IPS-15b (cell line): ENCODE measurements around the gene PTP4A2.

Experiments used
- H3K27me3 ChIP-seq: one replicate; pipeline ENCODE4 v1.6.1; 2013; ENCODE audit warnings: low read length; ENCODE audit not compliant: control insufficient read depth, insufficient read depth
- H3K36me3 ChIP-seq: one replicate; pipeline ENCODE4 v1.6.1; 2013; ENCODE audit warnings: low read length; ENCODE audit not compliant: control insufficient read depth, insufficient read depth
- H3K4me1 ChIP-seq: one replicate; pipeline ENCODE4 v1.6.1; 2013; ENCODE audit warnings: mild to moderate bottlenecking, low read length; ENCODE audit not compliant: control insufficient read depth, insufficient read depth
- H3K4me3 ChIP-seq: one replicate; pipeline ENCODE4 v1.5.1; 2013; ENCODE audit warnings: low read depth, low read length
- H3K9ac ChIP-seq: one replicate; pipeline ENCODE4 v1.6.1; 2013; ENCODE audit warnings: low read depth, mild to moderate bottlenecking, low read length
- H3K9me3 ChIP-seq: one replicate; pipeline ENCODE4 v1.6.1; 2013; ENCODE audit warnings: mild to moderate bottlenecking, low read length; ENCODE audit not compliant: control insufficient read depth, insufficient read depth

PTP4A2 gene

DNA sequence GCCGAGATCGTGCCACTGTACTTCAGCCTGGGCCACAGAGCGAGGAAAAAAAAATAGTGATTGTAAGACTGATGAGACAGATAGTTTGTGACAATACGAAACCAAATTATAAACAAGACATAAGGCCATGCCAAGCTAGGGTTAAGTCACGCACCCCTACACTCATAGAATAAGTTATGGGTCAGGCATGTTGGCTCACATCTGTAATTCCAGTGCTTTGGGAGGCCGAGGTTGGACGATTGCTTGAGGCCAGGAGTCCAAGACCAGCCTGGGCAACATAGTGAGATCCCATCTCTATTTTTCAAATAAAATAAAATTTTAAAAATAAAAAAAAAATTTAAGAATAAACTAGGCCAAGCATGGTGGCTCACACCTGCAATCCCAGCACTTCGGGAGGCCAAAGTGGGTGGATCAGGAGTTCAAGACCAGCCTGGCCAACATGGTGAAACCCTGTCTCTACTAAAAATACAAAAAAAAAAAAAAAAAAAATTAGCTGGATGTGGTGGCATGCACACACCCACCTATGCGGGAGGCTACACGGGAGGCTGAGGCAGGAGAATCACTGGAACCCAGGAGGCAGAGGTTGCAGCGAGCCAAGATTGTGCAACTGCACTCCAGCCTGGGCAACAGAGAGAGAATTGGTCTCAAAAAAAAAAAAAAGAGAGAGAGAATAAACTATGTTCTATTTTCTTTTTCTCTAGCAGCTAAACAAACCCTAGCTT lies 72.3 kb downstream of the PTP4A2 start:
- Histone ChIP-seq H3K27me3 (no peaks in the 10 kb centered on the region), H3K4me3 (no peak overlapping the region), H3K36me3 (no peaks in the 10 kb centered on the region), H3K9me3 (no peaks in the 10 kb centered on the region), H3K4me1 (no peaks in the 10 kb centered on the region), H3K9ac (no peak overlapping the region)

DNA sequence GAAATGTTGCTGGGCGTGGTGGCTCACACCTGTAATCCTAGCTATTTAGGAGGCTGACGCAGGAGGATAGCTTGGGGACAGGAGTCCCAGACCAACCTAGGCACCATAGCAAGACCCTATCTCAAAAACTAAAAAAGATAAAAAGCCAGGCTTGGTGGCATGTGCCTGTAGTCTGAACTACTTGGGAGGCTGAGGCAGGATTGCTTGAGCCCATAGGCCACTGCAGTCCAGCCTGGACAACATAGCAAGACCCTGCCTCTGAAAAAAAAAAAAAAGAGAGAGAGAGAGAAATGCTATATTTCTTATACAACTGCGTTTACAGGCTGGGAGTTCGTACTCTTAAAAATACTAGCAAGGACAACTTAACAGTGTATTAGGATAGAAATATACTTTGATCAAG lies 76.1 kb downstream of the PTP4A2 start:
- H3K36me3 ChIP-seq: no peaks in the 10 kb centered on the region
- H3K9me3 ChIP-seq: no peaks in the 10 kb centered on the region
- no peak overlapping the region for H3K9ac ChIP-seq
- H3K27me3 ChIP-seq: no peaks in the 10 kb centered on the region
- H3K4me1 ChIP-seq: no peaks in the 10 kb centered on the region
- no peak overlapping the region for H3K4me3 ChIP-seq

DNA sequence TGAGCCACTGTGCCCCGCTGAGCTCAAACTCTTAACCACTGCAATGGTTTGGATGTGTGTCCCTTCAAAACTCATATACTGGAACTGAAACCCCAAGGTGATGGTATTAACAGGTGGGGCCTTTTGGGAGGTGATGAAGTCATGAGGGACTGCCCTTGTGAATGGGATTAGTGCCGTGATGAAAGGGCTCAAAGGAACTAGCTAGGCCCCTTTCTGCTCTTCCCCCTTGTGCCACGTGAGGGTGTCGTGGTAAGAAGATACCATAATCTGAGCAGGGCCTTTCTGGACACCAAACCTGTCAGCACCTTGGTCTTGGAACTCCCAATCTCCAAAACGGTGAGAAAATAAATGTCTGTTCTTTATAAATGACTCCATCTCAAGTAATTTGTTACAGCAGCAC lies 76.8 kb downstream of the PTP4A2 start:
- Histone ChIP-seq H3K4me3 (no peak overlapping the region), H3K27me3 (no peaks in the 10 kb centered on the region), H3K9ac (no peak overlapping the region), H3K4me1 (no peaks in the 10 kb centered on the region), H3K36me3 (no peaks in the 10 kb centered on the region), H3K9me3 (no peaks in the 10 kb centered on the region)

DNA sequence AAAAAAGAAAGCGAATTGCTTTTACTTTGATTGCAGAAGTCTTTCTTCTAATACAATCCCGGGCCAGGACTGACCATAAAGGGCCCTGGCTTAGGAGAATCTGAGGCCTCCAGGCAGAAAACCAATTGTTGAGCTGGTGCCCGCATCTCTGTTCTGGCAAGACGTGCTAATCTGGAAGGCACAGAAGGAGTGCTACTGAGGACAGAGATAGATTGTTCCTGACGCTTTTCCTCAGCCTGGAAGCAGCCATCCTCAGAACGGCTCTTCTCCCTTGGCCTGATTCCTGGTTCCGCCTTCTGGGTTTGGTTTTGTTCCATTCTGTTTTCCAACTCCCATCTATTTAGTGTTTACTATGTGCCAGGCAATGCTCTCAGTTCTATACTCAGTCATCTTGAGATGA lies 77.6 kb downstream of the PTP4A2 start:
- Histone ChIP-seq H3K36me3 (no peaks in the 10 kb centered on the region), H3K4me1 (no peaks in the 10 kb centered on the region), H3K9ac (no peak overlapping the region), H3K4me3 (no peak overlapping the region), H3K9me3 (no peaks in the 10 kb centered on the region), H3K27me3 (no peaks in the 10 kb centered on the region)

DNA sequence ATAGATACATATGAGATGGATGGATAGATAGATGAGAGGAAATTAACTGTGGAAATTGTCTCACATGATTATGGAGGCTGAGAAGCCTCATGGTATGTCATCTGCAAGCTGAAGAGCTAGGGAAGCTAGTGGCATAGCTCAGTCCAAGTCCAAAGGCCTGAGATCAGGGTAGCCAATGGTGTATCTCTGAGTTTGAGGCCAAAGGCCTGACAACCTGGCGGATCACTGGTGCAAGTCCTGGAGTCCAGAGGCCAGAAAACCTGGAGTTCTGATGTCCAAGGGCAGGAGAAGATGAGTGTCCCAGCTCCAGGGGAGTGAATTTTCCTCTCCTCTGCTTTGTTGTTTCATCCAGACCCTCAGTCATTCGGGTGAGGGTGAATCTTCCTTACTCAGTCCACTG lies 78.4 kb downstream of the PTP4A2 start:
- Histone ChIP-seq H3K9ac (no peak overlapping the region), H3K9me3 (no peaks in the 10 kb centered on the region), H3K27me3 (no peaks in the 10 kb centered on the region), H3K4me1 (no peaks in the 10 kb centered on the region), H3K36me3 (no peaks in the 10 kb centered on the region), H3K4me3 (no peak overlapping the region)

DNA sequence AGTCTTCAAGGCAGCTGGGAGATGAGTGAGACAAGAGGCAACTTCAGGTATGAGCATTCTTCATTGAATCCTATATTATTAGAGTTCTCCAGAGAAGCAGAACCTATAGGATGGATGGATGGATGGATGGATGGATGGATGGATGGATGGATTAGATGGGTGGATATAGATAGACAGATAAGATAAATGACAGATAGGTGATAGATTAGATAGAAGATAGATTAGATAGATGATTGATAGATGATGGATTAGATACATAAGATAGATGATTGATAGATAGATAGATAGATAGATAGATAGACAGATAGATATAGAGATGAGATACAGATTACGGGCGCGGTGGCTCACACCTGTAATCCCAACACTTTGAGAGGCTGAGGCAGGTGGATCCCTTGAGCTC lies 79.1 kb downstream of the PTP4A2 start:
- Histone ChIP-seq H3K9me3 (no peaks in the 10 kb centered on the region), H3K4me3 (no peak overlapping the region), H3K27me3 (no peaks in the 10 kb centered on the region), H3K36me3 (no peaks in the 10 kb centered on the region), H3K4me1 (no peaks in the 10 kb centered on the region), H3K9ac (no peak overlapping the region)

DNA sequence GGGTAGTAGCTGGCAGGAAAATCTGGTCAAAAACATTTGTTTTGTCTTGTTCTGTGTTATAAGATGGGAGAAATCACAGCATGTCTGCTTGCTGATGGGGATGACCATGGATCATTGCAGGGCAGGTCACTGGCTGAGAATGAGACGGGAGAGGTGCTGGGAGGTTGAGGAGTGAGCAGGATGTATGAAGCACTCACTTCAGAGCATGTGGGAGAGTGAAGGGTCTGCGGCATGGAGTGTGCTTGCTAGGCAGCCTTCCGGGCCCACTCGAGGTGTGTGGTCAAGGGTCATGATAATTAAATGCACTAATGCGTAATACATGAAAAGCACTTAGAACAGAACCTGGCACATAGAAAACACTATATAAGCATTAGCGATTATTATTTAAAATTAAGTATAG lies 80.3 kb downstream of the PTP4A2 start:
- Histone ChIP-seq H3K27me3 (no peaks in the 10 kb centered on the region), H3K4me3 (no peak overlapping the region), H3K36me3 (no peaks in the 10 kb centered on the region), H3K9me3 (no peaks in the 10 kb centered on the region), H3K4me1 (no peaks in the 10 kb centered on the region), H3K9ac (no peak overlapping the region)
